Measurements from ENCODE around the gene NKAIN2.

NKAIN2 gene

GRCh38 chr6:124792386-124792785 lies 988.7 kb downstream of the NKAIN2 start:
- DNase-seq: no peak

DNA sequence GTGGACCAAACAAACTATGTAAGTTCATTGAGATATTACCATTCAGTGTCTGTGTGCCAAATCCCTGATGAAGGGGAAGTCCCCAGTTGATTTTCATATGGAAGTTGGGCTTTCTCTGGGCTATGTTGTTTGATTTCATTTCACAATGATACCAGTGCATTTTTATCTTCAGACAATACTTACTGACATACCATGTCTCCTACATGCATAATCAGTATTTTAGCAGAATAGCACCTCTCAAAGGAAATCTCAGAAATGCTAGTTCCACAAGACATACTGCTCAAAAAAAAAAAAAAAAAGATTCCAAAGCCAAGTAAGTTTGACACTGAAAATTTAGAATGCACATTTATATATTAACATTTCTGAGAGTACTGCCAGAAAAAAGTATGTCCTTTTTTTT lies 989.7 kb downstream of the NKAIN2 start:
- DNase-seq: no peak

DNA sequence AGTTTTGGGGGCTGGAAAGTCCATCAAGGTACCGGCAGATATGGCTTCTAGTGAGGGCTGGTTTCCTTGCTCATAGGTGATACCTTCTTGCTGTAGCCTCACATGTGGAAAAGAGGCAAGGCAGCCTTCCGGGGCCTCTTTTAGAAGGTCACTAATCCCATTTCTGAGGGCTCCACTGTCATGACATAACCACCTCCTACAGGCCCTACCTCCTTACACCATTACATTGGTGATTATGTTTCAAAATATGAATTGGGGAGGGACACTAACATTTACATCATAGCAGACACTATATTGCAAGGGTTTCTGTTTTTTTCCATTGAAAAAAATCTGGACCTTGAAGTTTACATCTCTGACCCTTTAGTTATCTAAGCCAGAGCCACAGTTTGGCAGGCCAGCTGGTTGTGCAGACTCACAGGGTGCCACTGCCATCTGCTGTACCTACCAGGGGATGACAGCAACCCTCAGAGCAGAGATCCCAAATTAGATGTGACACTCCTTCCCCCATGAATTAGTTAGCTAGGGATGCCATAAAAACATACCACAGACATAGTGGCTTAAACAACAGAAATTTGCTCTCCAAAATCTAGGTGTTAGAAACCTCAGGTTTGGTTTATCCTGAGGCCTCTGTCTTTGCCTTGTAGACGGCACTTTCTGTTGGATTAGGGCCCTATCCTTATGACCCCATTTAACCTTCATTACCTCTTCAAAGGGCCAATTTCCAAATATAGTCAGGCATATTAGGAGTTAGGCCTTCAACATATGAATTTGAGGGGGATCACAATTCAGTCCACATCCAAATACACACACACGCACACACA lies 992.2 kb downstream of the NKAIN2 start:
- no peak for DNase-seq

GRCh38 chr6:124796464-124796970 lies 992.9 kb downstream of the NKAIN2 start:
- DNase-seq: no peak

GRCh38 chr6:124797224-124797623 lies 993.6 kb downstream of the NKAIN2 start:
- DNase-seq: no peak

DNA sequence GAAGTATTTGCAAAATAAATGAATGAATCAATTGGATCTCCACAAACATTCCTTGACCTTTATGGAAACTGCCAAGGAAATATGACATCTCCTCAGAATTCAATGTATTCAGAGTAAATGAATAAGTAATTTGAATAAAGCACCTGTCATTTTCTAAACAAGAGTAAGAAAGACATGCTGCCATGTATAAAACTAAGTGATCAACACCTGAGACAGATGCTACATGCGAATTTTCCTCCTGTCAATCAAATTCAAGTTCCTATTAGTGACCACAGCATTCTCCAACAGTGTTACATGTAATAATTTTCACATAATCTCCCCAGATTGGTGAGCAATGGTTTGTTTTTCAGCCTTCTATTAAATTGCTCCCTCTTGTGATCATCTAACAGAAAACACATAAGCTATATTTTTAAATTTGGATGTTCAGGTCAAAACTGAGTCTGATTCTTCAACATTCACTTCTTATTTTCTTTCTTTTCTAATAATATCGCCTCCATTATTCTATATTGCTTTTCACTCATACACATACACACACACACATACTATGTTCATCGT lies 995.4 kb downstream of the NKAIN2 start:
- DNase-seq: no peak

DNA sequence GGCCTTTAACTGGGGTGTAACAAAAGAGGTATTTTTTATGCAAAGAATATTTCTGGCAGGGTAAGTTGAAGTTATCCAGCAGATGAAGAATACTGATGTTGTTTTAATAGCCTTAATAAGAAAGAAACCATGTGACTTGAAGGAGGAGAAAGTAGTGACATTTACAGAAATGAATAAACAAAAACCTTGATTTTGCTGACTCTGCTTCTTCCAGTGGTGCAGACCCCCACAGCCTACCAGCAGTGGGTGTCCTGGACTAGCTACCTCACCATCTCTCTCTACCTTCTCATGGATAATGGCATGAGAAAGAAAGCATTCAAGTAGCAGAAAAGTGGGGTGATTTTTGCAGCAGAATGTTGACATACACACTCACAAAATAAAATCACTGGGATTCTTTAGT lies 996.0 kb downstream of the NKAIN2 start:
- no peak for DNase-seq

- no peak for DNase-seq
These were observed 996.6 kb downstream of the NKAIN2 start for GRCh38 chr6:124800222-124800621.

DNA sequence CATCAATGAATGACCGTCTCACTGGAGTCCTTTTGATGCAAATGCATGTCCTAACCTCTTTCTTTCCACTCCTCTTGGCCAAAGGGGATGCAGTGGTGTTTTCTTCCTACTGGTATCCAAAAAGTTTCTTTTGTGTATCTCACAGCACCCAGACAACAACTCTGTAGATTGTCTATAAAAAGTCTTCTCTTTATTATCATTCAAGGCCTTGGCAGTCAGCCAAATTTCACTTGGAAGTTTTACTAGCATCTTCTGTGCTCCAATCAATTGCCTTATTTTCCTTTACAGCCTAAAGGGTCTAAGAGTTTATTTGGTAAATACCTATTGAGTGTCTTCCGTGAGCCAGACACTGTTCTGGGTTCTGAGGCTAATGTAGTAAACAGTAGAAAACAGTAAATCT lies 1008.4 kb downstream of the NKAIN2 start:
- no peak for DNase-seq

DNA sequence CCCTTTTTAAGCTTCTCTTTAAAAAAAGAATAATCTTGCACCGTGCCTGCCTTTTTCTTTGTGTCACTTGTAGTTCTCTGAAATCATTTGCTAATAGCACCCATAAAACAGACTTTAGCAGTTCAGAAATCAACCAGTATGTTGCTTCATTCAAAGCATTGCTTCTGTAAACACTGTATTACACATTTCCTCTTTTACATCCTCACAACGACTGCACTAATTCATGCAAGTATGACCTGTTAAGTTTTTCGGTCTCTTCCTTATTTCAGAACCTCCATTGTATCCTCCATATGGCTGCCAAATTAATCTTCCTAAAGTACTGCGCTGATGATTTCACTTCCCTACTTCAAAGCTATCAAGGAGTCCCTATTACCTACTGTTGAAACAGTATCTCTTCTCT lies 1015.7 kb downstream of the NKAIN2 start:
- DNase-seq: no peak

DNA sequence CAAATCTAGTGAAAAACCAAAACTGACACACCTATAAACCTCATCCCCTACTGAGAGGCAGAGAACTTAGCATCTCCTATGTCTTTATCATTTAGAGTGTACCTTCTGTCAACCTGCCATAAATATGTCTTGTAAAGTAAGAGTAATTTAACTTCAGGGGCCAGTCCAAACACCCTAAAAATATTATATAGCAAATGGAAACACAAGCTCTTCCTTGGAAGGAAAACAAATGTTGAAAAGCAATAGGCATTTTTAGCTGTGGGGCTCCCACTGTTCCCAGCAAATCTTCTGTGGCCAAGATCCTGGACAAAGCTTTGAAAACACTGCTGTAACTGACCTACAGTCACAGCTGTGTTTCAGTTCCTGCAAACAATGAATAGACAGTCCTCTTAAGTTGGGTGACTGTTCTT lies 1018.5 kb downstream of the NKAIN2 start:
- DNase-seq: no peak

DNA sequence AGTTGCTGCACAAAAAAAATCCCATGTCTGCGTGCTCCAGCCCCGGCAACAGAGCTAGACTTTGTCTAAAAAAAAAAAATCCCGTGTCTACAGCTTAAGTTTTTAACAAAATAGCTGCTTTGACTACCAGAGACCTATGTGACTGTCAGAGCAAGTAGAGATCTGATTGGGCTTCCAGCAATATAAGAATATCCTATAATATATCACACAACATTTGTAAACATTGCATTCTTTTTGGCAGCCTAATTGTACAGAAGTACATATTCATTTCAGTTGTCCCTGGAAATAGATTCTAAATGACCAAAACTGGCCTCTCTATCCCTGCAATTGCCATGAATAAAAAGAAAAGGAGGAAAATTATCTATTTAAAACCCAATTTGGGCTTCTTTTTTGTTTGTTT lies 1019.1 kb downstream of the NKAIN2 start:
- no peak for DNase-seq

DNA sequence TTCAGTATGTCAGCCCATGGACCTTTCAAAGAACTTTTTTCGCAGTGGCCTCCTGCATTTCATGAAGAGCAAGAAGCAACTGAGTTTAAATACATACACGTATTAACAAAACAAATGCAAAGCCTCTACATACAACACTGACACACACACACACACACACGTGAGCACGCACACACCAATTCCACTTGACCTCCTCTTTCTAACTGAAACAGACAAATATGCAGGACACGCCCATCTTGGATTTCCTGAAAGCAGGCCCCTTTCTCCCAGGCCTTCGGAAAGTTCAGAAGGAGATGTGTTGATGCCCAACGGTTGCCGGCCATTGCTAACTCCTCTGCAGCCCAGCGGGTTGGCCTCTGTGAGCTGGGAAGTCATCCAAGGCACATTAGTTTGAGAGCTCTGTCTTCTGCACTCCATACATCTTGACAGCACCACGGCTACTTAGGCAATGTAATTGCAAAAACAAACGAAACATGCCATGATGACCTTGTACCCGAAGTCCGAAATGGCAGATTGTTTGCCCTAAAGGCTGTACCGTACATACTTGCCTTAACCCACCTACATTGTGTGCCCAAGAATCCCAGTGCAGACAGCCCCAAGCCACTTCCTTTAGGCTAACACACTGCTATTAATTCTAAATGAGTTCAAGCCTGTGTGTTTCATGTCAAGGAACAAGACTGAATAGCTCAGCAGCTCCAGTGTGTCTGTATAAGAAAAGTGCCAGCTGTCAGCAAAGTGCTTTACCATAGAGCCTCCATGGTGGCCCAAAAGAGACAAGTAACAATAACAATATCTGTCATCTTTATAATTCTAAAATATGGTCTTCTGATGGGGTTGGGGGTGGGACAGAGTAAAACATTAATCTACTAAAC lies 1019.8 kb downstream of the NKAIN2 start:
- DNase-seq: no peak

GRCh38 chr6:124825564-124825963 lies 1021.9 kb downstream of the NKAIN2 start:
- DNase-seq: no peak

DNA sequence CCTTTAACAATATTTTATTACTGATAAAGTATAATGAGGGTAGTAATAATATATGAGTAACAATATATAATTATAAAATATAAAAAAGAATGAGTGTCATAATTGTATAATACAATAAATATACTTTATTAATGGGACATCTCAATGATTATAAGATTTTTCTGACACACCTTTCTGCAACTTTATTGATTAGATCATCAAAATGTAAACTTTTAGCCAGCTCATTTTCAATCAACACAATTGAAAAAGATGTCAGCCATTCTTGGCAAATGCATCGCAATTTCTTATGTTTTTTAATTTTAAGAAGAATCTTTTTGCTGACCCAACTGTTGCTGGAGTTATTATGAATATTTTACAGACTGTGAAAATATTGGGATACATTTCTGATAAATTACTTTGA lies 1026.2 kb downstream of the NKAIN2 start:
- DNase-seq: no peak

DNA sequence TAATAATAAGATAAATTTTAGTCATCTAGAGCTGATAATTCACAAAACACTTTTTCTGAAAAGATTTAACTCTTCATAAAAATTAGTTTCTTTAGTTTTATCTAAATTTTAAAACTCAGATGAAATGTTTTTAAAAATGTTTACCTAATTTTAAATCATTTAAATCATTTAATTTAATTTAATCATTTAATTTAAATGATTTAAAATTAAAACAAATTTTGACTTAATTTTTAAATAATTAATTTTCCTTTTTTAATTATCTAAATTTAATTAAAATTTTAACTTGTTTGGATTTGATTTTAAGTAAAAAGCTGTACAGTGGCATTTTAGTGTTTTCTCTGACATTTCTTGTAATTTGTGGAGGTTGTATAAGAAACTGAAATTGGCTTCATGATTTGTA lies 1026.8 kb downstream of the NKAIN2 start:
- no peak for DNase-seq

- DNase-seq: no peak
These were observed 1050.8 kb downstream of the NKAIN2 start for GRCh38 chr6:124854338-124854922.

DNA sequence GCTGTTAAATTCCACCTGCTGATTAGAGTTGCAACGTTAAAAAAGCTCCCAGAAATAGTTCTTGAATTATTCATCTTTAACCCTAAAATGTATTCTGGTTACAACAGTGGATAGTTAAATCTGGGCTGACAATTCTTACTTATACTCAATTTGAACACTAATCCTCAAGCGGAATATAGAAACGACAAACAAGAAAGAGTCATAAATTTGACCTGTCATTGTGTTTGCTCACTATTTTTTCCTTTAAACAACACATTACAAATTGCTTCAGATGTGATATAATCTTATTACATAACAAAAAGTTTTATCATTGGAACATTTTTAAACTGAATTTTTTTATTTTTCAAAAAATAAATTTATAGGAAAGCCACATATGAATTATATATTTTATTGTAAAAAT lies 1054.1 kb downstream of the NKAIN2 start:
- no peak for DNase-seq

DNA sequence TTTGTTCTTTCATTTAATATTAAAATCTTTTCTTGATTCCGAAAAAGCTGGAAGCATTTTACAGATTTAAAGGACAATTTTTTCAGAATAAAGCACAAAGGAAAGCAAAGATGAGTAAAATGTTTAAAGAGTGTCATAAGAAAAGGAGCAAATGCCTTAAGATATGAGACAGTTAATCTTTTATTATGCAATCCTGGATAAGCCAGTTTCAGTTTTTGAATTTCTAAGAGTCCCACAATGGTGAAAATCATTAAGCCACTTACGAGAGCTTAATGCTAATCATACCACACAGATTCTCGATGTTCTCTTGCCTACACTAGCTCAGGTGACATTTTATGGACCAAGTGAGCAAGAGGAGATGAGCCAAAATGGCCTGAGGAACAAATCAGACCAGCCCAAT lies 1054.9 kb downstream of the NKAIN2 start:
- DNase-seq: no peak

DNA sequence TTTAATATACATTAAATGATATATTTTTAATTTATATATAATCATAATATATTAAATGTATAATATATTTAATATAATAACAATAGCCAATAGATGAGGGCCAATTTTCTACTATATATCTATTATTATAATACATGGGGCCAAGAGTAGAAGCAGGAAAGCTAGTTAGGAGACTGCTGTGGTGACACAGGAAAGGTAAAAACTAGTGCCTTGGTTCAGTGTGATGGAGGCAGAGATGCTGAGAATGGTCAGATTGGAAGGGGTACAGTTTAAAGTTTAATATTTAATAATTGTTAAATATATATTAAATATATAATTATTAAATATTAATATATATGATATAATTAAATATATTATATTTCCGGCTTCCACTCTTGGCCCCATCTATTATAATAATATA lies 1055.7 kb downstream of the NKAIN2 start:
- DNase-seq: no peak

DNA sequence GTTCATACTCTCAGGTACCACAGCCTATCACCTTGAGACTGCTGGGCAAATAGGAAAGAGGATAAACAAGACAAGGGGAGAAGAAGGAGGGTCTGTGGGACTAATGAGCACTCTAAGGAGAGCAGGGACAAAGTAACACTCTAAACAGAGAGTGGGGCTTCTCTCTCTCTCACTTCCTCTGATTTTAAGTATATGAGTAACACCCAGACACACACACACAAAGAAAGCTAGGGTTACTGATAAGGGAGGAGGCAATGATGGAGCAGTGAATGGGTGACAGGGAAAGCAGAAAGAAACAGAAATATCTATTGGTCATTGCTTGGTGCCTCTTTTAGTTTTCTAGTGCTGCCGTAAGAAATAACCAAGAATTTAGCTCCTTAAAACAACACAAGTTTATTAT lies 1062.4 kb downstream of the NKAIN2 start:
- DNase-seq: no peak

DNA sequence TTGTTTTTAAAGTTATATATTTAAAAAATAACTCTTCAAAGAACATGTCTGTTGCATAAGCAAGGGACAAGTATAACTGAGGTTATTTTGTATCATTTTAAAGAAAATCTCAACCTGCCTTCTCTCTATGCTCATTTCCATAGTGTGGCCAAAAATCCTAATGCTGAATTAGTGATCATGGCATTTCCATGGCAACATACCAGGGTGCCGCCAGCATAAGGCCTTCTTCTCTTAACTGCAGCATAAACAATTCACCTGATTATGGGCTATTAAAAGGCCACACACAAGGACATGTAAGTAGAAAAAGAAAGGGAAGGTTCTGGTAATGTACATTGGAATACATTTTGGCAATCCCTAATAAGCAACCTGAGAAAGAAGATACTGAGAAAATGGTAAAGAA lies 1063.5 kb downstream of the NKAIN2 start:
- no peak for DNase-seq

DNA sequence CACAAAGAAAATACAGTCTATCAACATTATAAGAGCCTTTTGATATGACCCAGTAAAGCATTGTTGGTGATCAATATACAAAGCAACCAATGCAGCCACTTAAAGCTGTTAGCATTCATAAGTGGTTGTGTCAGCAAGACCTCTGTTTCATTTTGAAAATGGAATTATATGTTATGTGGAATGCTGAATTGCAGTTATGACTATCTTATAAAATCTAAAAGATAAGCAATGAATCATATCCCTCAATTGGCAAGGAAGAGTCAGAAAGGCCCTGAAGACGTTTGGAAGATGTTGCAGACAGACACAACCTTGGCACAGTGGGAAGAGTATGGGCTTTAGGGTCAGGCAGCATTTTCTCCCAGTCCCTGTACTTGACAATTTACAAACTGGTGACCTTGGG lies 1064.8 kb downstream of the NKAIN2 start:
- no peak for DNase-seq

All from KG1 (cell line).